Umbilical cord (tissue), 2 donors: Measurements from ENCODE around the gene THSD4. TPM values are rescaled to one million over a fixed set of nuclear protein-coding genes. Genes with fewer than 3 reads are reported as not detected.
A peak's percentile ranks its signal among the peaks of the same experiment; 100 is the strongest.
"Not testable (repeated sequence)": the region's sequence is repeated elsewhere in the genome, so short reads cannot be mapped to it uniquely, and the experiment has no call there.

Source experiments
- DNase-seq: peaks from one replicate; pipeline ENCODE4 v3.0.0-alpha.2; 2015; ENCODE audit warnings: low spot score
- total RNA-seq: library from RNA; depleted of rRNA; stranded (reverse); fragments of >200 nt; gene quantifications from one replicate; pipeline ENCODE4 v1.2.3, GENCODE V29; 2014; ENCODE audit warnings: low replicate concordance; ENCODE audit not compliant: insufficient read depth

The THSD4 gene
- total RNA-seq, 1 donor from 2014 or later = 9.1 TPM

GRCh38 chr15:71187078-71187477 is 71.8 kb downstream of the THSD4 start:
- no peak for DNase-seq

- no peak for DNase-seq
These were observed 72.3 kb downstream of the THSD4 start for GRCh38 chr15:71187526-71187925.

- no peak for DNase-seq
These were observed 74.4 kb downstream of the THSD4 start for GRCh38 chr15:71189718-71190117.

GRCh38 chr15:71191296-71191695 is 76.0 kb downstream of the THSD4 start:
- DNase-seq = no peak

- no peak for DNase-seq
These were observed 77.5 kb downstream of the THSD4 start for GRCh38 chr15:71192816-71193215.

GRCh38 chr15:71194286-71194685 is 79.0 kb downstream of the THSD4 start:
- no peak for DNase-seq

GRCh38 chr15:71195242-71195641 is 80.0 kb downstream of the THSD4 start:
- DNase-seq = no peak

GRCh38 chr15:71197620-71198019 is 82.3 kb downstream of the THSD4 start:
- DNase-seq = no peak

- no peak for DNase-seq
These were observed 83.6 kb downstream of the THSD4 start for GRCh38 chr15:71198846-71199245.

- no peak for DNase-seq
These were observed 84.4 kb downstream of the THSD4 start for GRCh38 chr15:71199384-71200351.

GRCh38 chr15:71201477-71201876 is 86.2 kb downstream of the THSD4 start:
- DNase-seq = peak; percentile 46

- DNase-seq = no peak
These were observed 87.4 kb downstream of the THSD4 start for GRCh38 chr15:71202712-71203111.

GRCh38 chr15:71203586-71204474 is 88.6 kb downstream of the THSD4 start:
- DNase-seq = no peak

GRCh38 chr15:71207141-71207540 is 91.9 kb downstream of the THSD4 start:
- no peak for DNase-seq

GRCh38 chr15:71212146-71212545 is 96.9 kb downstream of the THSD4 start:
- no peak for DNase-seq

GRCh38 chr15:71213943-71214342 is 98.7 kb downstream of the THSD4 start:
- DNase-seq = not testable (repeated sequence)

- DNase-seq = no peak
These were observed 100.0 kb downstream of the THSD4 start for GRCh38 chr15:71215126-71215894.

GRCh38 chr15:71218272-71218805 is 103.1 kb downstream of the THSD4 start:
- no peak for DNase-seq

GRCh38 chr15:71219101-71219500 is 103.8 kb downstream of the THSD4 start:
- DNase-seq = no peak

GRCh38 chr15:71219645-71220044 is 104.4 kb downstream of the THSD4 start:
- peak; percentile 38 for DNase-seq

- no peak for DNase-seq
These were observed 105.6 kb downstream of the THSD4 start for GRCh38 chr15:71220828-71221227.
